C4-2B (cell line): Measurements from ENCODE around the gene SBNO2.
"Not testable (repeated sequence)": the region's sequence is repeated elsewhere in the genome, so short reads cannot be mapped to it uniquely, and the experiment has no call there.

Experiments used
- H3K27ac ChIP-seq: fragments of 450-650 bp; 2 replicates; pipeline ENCODE4 v1.5.1; 2017
- CTCF ChIP-seq: fragments of 450-650 bp; conservative IDR thresholded peaks from 2 replicates; pipeline ENCODE4 v1.5.1; 2017; ENCODE audit warnings: mild to moderate bottlenecking
- ZFX ChIP-seq: fragments of 450-650 bp; IDR thresholded peaks from 2 replicates; pipeline ENCODE4 v1.6.1; 2017

SBNO2 gene

GRCh38 chr19:1131718-1132551, 42.1 kb downstream of the SBNO2 start:
- TF ChIP-seq CTCF = no peak
- TF ChIP-seq ZFX = no peak
- no peak overlapping the region for H3K27ac ChIP-seq

- no peak overlapping the region for H3K27ac ChIP-seq
- no peak for TF ChIP-seq ZFX
- TF ChIP-seq CTCF = no peak
Measured at GRCh38 chr19:1130771-1131717, 43.0 kb downstream of the SBNO2 start.

- H3K27ac ChIP-seq = no peak overlapping the region
- TF ChIP-seq CTCF = no peak
- TF ChIP-seq ZFX = no peak
Measured at GRCh38 chr19:1129535-1129934, 44.5 kb downstream of the SBNO2 start.

GRCh38 chr19:1129084-1129483, 45.0 kb downstream of the SBNO2 start:
- H3K27ac ChIP-seq = not testable (repeated sequence)

GRCh38 chr19:1128106-1128505, 46.0 kb downstream of the SBNO2 start:
- H3K27ac ChIP-seq = no peak overlapping the region
- TF ChIP-seq CTCF = no peak
- TF ChIP-seq ZFX = no peak

- no peak for TF ChIP-seq ZFX
- TF ChIP-seq CTCF = no peak
- no peak overlapping the region for H3K27ac ChIP-seq
Measured at GRCh38 chr19:1126984-1127760, 46.9 kb downstream of the SBNO2 start.

- H3K27ac ChIP-seq = no peak overlapping the region
- TF ChIP-seq CTCF (no peak), ZFX (no peak)
Measured at GRCh38 chr19:1125601-1126467, 48.2 kb downstream of the SBNO2 start.
